SK-N-SH treated with all-trans-retinoic acid at 6 μM for 48 hours (cell line): ENCODE measurements around the gene SERP2.

Experiments
- ATAC-seq: fragments of 200-7000 bp; cut with Tn5 transposase; 3 replicates; pipeline ENCODE4 v1.9.1; 2020; ENCODE audit warnings: mild to moderate bottlenecking, moderate library complexity
- ARNTL ChIP-seq: fragments of 450-650 bp; formaldehyde crosslinking; IDR thresholded peaks from 2 replicates; pipeline ENCODE4 v1.5.0; 2020; ENCODE audit warnings: low read depth, mild to moderate bottlenecking, moderate library complexity, borderline replicate concordance
- BACH2 ChIP-seq: fragments of 250-450 bp; sonication (Bioruptor Pico); IDR thresholded peaks from 2 replicates; pipeline ENCODE4 v1.9.0; 2021; ENCODE audit warnings: mild to moderate bottlenecking, borderline replicate concordance
- CREB5 ChIP-seq: fragments of 250-450 bp; sonication (Bioruptor Pico); IDR thresholded peaks from 2 replicates; pipeline ENCODE4 v1.5.1; 2020; ENCODE audit warnings: low read depth, mild to moderate bottlenecking, moderate library complexity
- CSDC2 ChIP-seq: fragments of 250-450 bp; sonication (Bioruptor Pico); IDR thresholded peaks from 2 replicates; pipeline ENCODE4 v1.5.0; 2020; ENCODE audit warnings: mild to moderate bottlenecking, moderate library complexity
- CSRNP3 ChIP-seq: fragments of 250-450 bp; sonication (Bioruptor Pico); IDR thresholded peaks from 2 replicates; pipeline ENCODE4 v1.5.1; 2021; ENCODE audit warnings: mild to moderate bottlenecking, moderate library complexity
- ESRRG ChIP-seq: fragments of 250-450 bp; sonication (Bioruptor Pico); IDR thresholded peaks from 2 replicates; pipeline ENCODE4 v1.6.1; 2021; ENCODE audit warnings: mild to moderate bottlenecking
- GLIS3 ChIP-seq: fragments of 250-450 bp; sonication (Bioruptor Pico); IDR thresholded peaks from 2 replicates; pipeline ENCODE4 v1.5.0; 2020; ENCODE audit warnings: mild to moderate bottlenecking, moderate library complexity
- ISL1 ChIP-seq: fragments of 250-450 bp; sonication (Bioruptor Pico); IDR thresholded peaks from 2 replicates; pipeline ENCODE4 v2.1.2; 2022; ENCODE audit warnings: mild to moderate bottlenecking, moderate library complexity
- OSR1 ChIP-seq: fragments of 250-450 bp; sonication (Bioruptor Pico); IDR thresholded peaks from 2 replicates; pipeline ENCODE4 v1.8.0; 2022; ENCODE audit warnings: moderate library complexity, mild to moderate bottlenecking, inconsistent platforms
- POU6F1 ChIP-seq: fragments of 250-450 bp; sonication (Bioruptor Pico); IDR thresholded peaks from 2 replicates; pipeline ENCODE4 v1.8.0; 2021; ENCODE audit warnings: low read depth, mild to moderate bottlenecking, moderate library complexity, borderline replicate concordance
- PPARA ChIP-seq: fragments of 250-450 bp; sonication (Bioruptor Pico); IDR thresholded peaks from 2 replicates; pipeline ENCODE4 v1.5.0; 2020; ENCODE audit warnings: mild to moderate bottlenecking, borderline replicate concordance
- RARB ChIP-seq: fragments of 250-450 bp; sonication (Bioruptor Pico); IDR thresholded peaks from 2 replicates; pipeline ENCODE4 v1.8.0; 2021; ENCODE audit warnings: mild to moderate bottlenecking, moderate library complexity
- SNAI2 ChIP-seq: fragments of 250-450 bp; sonication (Bioruptor Pico); IDR thresholded peaks from 2 replicates; pipeline ENCODE4 v1.5.0; 2020; ENCODE audit warnings: mild to moderate bottlenecking, moderate library complexity
- TCF4 ChIP-seq: fragments of 250-450 bp; sonication (Bioruptor Pico); IDR thresholded peaks from 2 replicates; pipeline ENCODE4 v1.8.0; 2021; ENCODE audit warnings: mild to moderate bottlenecking, moderate library complexity, borderline replicate concordance
- TOX ChIP-seq: fragments of 250-450 bp; sonication (Bioruptor Pico); IDR thresholded peaks from 2 replicates; pipeline ENCODE4 v1.8.0; 2021; ENCODE audit warnings: mild to moderate bottlenecking, moderate library complexity, borderline replicate concordance
- TSHZ2 ChIP-seq: fragments of 250-450 bp; sonication (Bioruptor Pico); IDR thresholded peaks from 2 replicates; pipeline ENCODE4 v1.5.0; 2020; ENCODE audit warnings: mild to moderate bottlenecking, moderate library complexity
- ZC3H10 ChIP-seq: fragments of 250-450 bp; sonication (Bioruptor Pico); IDR thresholded peaks from 2 replicates; pipeline ENCODE4 v1.5.1; 2021; ENCODE audit warnings: mild to moderate bottlenecking, moderate library complexity
- ZFP3 ChIP-seq: fragments of 250-450 bp; sonication (Bioruptor Pico); IDR thresholded peaks from 2 replicates; pipeline ENCODE4 v1.5.0; 2020; ENCODE audit warnings: mild to moderate bottlenecking, moderate library complexity
- ZFP30 ChIP-seq: fragments of 450-650 bp; formaldehyde crosslinking; IDR thresholded peaks from 2 replicates; pipeline ENCODE4 v1.5.0; 2022; ENCODE audit warnings: mild to moderate bottlenecking, moderate library complexity
- ZNF565 ChIP-seq: fragments of 450-650 bp; formaldehyde crosslinking; conservative IDR thresholded peaks from 2 replicates; pipeline ENCODE4 v1.5.0; 2020; ENCODE audit warnings: low read depth, mild to moderate bottlenecking, moderate library complexity
- ZNF70 ChIP-seq: fragments of 450-650 bp; formaldehyde crosslinking; IDR thresholded peaks from 2 replicates; pipeline ENCODE4 v1.5.0; 2020; ENCODE audit warnings: mild to moderate bottlenecking, moderate library complexity
- ZNF8 ChIP-seq: fragments of 450-650 bp; formaldehyde crosslinking; IDR thresholded peaks from 2 replicates; pipeline ENCODE4 v1.5.0; 2020; ENCODE audit warnings: mild to moderate bottlenecking, moderate library complexity
- TF ChIP-seq, protein P1 (sequence below): fragments of 250-450 bp; sonication (Bioruptor Pico); IDR thresholded peaks from 2 replicates; pipeline ENCODE4 v1.8.0; 2020; ENCODE audit warnings: mild to moderate bottlenecking, moderate library complexity, borderline replicate concordance

SERP2 gene

DNA sequence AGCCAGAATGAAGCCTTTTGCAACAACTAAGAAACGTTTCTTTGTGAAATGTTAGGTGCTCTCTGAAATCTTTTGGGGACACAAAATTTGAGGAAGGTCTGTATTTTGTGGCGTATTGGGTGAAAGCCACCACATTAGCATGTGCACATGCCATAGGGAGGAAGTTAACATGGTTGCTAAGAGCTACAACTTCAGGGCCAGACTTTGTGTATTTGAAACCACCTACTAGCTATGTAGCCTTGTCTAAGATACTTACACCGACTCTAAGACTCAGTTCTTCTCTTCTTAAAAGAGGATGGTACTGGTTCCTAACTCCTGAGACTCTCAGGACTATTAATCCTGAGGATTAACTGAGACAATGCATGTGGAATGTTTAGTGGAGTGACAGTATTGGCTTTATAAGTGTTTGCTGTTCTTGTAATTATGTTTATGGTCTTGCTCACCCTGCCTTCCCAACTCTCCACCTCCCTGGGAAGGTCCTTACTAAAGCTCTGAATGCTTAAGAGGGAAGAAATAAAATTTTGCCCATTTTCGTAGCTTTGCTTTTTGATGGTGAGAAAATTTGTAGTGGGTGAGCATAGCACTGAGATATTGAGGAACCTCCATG, 15.5 kb downstream of the SERP2 start (continued):
- no peak for TF ChIP-seq ZC3H10 (CRISPR knock-in tag)
- TF ChIP-seq RARB (CRISPR knock-in tag): no peak
- no peak for TF ChIP-seq SNAI2
- no peak for TF ChIP-seq TOX (CRISPR knock-in tag)
- TF ChIP-seq CSRNP3: no peak
- no peak for TF ChIP-seq ZNF8 (CRISPR knock-in tag)
- TF ChIP-seq ZFP3 (CRISPR knock-in tag): no peak
- no peak for TF ChIP-seq ESRRG (CRISPR knock-in tag)
- TF ChIP-seq PPARA (CRISPR knock-in tag): no peak

DNA sequence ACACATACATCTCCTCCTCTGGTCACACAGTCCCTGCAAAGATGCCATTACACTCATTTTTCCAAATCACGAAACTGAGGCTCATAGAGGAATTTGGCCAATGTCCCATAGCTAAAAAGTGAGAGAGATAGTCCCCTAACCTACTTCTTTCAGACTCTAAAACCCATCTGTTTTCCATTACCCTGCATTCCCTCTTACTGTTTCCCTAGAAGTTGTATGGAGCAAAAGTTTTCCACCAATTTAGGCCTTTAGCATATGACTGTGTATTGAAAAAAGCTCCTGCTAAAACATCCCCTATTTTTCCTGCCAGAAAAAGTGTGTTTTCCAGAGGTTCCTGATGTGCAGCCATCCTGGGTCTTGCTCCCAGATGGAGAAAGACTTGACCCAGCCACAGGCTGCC, 16.3 kb downstream of the SERP2 start:
- no peak for ATAC-seq
- TF ChIP-seq GLIS3 (CRISPR knock-in tag) (no peak), RARB (CRISPR knock-in tag) (no peak), ZFP30 (CRISPR knock-in tag) (no peak), SNAI2 (no peak)

GRCh38 chr13:44393391-44393790, 19.8 kb downstream of the SERP2 start:
- ATAC-seq: no peak
- TF ChIP-seq ISL1 (CRISPR knock-in tag) (no peak), ZNF70 (CRISPR knock-in tag) (no peak), TSHZ2 (CRISPR knock-in tag) (no peak), ARNTL (CRISPR knock-in tag) (no peak), TCF4 (no peak), SNAI2 (no peak), OSR1 (CRISPR knock-in tag) (no peak), CSRNP3 (no peak), BACH2 (CRISPR knock-in tag) (no peak), CREB5 (CRISPR knock-in tag) (no peak), CSDC2 (CRISPR knock-in tag) (no peak), RARB (CRISPR knock-in tag) (no peak), ESRRG (CRISPR knock-in tag) (no peak), ZNF8 (CRISPR knock-in tag) (no peak), ZNF565 (CRISPR knock-in tag) (no peak), POU6F1 (CRISPR knock-in tag) (no peak), ZFP30 (CRISPR knock-in tag) (no peak), ZFP3 (CRISPR knock-in tag) (no peak), GLIS3 (CRISPR knock-in tag) (no peak)
- TF ChIP-seq, protein P1, sequence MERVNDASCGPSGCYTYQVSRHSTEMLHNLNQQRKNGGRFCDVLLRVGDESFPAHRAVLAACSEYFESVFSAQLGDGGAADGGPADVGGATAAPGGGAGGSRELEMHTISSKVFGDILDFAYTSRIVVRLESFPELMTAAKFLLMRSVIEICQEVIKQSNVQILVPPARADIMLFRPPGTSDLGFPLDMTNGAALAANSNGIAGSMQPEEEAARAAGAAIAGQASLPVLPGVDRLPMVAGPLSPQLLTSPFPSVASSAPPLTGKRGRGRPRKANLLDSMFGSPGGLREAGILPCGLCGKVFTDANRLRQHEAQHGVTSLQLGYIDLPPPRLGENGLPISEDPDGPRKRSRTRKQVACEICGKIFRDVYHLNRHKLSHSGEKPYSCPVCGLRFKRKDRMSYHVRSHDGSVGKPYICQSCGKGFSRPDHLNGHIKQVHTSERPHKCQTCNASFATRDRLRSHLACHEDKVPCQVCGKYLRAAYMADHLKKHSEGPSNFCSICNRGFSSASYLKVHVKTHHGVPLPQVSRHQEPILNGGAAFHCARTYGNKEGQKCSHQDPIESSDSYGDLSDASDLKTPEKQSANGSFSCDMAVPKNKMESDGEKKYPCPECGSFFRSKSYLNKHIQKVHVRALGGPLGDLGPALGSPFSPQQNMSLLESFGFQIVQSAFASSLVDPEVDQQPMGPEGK (CRISPR knock-in tag): no peak
